NCI-H446 (cell line): ENCODE data around the gene TSC22D3.

Source experiments
- DNase-seq, 2 experiments: peaks; one replicate each; lab custom pipeline; 2025; lab: John Stamatoyannopoulos, UW

TSC22D3 gene

DNA sequence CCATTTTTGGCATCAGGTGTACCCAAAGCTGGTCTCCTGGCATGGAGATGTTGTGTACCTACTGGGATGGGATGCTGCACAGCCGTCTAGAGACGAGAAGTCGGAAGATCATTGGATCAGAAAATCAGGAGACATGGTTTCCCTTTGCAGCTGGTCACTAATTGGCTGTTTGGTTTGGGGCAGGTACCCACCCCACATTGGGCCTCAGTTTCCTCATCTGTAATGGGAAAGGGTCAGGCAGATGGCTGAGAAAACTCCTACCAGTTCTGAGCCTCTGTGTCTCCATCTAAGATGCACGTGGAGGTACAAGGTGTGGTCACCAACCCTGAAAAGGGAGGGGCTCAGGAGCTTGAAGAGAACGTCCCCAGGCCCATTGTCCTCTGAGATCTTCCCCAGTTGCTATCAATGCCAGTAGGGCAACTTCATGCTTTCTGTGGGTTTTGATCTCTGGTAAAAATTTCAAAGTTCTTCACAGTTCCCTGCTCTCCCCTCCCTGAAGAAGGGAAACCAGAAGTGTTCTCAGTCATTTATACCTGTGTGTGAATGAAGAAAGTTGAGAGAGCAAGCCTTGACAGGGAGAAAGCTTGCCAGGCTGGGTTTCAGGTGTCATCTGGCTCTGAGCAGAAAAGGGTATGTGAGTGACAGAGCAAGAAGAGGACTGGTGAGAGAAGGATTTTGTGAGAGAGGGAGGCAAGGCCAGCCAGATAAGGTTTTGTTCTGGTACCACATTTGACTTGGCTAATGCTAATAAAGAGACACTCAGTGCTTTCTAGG, 15.1 kb downstream of the TSC22D3 start:
- DNase-seq: no peak

DNA sequence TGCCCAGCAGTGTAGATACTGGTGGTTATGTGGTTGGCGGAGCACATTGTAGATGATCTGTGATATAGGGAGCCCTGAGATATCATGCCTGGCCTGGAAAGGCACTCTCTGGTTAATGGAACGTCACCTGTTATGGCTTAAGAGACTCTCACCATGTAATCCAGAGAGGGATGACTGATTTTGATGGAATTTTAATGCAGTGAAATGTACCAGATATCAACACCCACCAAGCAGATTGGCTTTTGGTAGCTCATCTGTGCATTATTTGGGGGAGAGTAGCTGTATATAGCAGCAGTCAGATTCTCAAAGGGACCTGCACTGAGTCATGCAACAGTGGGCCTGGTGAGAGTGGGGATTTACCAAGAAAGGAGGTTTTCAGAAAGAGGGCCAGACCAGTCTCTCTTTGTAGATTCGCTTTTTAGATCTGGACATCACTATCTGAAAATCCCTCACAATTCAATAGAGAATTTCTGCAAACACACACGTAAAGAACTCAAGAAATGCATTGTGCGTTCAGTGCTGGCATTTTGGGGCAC, 17.3 kb downstream of the TSC22D3 start:
- DNase-seq: no peak

DNA sequence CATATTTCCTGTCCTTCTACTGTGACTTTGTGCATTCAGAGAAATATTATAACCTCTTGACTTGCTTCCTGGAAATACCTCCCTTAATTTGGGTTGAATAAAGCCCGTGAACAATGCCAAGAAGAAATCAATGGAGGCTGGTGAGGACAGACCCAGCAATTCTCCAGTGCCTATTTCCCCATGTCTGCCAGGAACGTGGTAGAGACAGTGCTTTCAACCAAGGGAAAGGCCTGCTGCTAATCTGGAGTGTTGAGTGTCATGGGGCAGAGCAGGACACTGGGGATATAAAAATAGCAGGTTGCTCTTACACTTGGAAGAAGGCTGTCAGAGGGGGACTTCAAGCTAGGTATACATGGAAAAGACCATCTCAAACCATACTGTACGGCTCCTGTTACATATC, 19.9 kb downstream of the TSC22D3 start:
- no peak for DNase-seq

DNA sequence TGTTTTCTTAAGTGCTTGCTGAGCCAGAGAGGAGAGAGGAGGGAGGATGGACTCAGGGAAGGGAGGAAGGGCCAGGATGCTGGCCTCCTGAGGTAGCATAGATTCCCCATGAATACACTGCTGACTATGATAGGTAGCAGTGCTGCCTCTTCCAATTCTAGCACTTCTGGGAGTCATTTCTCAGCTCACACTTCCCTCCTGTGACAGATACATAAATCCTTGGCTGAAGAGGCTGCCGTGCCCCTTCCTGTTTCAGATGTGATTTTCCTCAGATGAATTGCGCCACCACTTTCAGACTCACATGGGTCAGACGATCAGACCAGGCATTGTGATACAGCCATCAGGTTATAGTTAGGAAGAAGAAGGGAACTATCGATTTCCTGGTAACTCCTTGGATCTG, 22.4 kb downstream of the TSC22D3 start:
- DNase-seq: no peak

DNA sequence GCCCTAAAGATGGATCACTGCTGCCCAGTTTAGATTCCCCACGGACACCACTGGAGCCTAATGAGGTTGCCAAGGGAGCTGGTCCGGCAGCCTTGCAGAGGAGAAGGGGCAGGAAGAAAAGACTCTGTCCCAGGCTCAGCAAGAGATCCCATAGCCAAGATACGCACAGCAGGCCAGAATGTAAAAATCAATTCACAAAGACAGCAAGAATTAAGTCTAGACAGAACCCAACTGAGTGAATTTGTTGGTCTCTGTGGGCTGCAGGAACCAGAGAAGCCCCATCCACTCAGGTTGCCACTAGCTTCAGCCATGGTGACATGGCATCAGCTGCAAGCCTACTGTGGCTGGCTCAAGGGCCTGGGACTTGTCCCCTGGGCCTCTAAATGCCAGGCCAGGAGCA, 22.9 kb downstream of the TSC22D3 start:
- no peak for DNase-seq

DNA sequence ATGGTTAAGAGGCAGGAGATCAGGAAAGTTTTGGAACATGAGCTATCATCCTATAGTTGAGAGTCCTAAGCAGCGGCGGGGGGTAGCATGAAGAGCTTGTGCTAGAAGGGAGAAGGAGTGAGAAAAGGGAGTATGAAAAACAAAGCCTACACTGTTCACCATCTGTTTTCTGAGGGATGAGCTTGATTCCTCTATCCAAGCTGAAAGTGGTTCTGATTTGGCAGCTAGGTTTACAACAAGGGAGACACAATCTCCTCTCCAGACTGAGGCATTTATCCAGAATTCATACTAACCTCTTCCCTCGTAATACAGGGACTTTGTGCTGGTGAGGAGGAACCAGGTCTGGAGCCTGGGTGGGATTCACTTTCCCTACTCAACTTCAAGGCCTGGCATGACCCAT, 23.5 kb downstream of the TSC22D3 start:
- DNase-seq: no peak

DNA sequence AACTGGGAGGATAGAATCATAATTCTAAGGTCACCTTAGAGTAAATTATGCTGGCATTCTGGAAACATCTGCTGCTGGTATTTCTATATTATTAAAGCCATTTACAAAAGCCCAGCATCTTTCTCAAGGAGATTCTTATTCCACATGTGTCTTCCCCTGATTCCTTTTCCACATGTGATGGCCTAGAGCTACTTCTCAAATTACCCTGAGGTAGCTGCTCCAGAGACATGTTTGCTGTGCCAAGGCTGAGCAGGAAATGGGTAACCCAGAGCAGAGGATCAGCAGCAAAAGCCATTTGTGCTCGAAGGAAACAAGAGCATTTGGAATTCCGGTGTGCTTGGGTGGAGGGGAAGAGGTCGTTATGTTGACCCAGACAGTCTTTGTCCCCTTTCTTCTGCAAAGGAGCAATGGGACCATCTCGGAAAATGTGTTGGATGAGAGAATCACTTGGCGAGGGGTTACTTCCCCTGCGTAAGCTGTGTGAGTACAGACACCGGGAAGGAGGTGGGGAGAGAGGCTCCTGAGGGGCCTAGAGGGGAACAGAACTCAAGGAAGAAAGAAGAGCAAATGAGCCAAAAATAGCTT, 24.6 kb downstream of the TSC22D3 start:
- DNase-seq: no peak

DNA sequence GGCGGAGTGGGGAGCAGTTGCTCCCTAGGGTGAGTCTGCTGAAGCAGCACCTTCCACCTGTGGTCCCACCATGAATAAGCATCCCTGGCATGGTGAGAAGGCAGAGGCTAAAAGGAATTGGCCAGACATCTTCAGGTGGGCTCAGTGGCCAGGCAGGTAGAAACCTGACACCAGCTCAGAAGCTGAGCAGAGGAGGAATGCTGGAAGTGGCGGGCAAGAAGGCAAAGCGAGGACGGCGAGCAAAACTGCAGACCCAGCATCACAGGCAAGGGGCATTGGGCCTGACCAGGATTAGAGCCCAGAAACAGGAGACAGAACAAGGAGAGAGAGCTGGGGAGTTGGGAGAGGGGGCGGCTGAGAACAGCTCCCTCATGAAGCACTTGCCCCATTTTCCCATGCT, 25.3 kb downstream of the TSC22D3 start:
- no peak for DNase-seq

DNA sequence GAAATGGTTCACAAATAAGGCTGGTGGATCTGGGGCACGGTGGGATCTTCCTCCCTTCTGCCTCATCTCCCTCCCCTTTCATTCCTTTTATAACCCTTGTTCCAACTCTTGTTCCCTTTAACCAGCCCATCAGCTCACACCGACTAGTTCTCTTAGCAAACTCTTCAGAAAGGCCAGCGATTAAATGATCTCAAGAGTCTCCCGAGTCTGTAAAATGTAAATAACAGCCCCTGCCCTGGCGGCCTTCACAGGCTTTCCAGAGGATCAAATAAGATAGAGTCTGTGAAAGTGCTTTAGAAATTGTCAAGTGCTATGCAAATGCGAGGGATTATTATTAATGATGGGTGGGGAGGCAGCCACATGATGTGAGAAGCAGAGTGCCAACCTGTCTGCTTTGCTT, 27.1 kb downstream of the TSC22D3 start:
- DNase-seq: no peak

DNA sequence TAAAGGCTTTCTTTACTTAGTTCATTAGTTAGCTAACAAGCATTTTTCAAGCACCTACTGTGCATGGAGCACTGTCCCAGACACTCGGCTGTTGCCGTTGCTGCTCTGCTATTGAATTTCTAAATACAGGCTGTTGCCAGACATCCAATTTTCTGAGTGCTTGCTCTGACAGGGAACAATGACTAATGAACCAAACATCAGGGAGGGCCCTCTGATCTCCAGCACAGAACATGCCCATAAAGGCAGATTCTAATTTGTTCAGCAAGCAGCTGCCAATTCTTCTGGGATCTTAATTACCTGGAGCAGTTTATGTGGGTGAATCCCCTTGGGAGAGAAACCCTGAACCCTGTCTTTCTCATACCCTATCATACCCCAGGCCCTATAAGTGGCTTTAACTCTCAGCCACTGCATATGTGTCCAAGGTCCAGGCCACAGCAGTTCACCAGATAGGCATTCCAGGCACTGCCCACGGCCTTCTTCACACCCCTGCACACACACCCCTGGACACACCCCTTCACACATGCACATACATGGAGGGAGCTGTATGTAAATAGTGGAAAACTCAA, 27.9 kb downstream of the TSC22D3 start:
- DNase-seq: peak; percentile 22 to 74

DNA sequence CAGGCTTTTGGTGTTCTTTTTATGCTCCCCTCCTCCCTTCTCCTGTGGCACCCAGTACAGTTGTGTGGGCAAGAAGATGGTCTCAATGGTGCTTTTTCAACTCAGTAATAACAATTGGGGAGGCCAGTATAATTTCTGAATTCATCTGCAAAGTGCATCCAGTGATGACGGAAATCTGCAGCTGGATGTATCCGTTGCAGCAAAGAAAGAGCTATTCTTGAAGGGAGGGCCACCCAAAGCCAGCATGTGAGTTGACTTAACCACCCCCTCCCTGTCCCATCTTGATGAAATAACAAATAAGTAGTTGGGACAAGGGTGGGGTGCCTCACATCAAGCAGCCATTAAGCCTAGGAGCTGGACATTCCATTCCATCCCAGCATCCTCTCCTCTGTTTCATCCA, 30.7 kb downstream of the TSC22D3 start:
- DNase-seq: no peak

DNA sequence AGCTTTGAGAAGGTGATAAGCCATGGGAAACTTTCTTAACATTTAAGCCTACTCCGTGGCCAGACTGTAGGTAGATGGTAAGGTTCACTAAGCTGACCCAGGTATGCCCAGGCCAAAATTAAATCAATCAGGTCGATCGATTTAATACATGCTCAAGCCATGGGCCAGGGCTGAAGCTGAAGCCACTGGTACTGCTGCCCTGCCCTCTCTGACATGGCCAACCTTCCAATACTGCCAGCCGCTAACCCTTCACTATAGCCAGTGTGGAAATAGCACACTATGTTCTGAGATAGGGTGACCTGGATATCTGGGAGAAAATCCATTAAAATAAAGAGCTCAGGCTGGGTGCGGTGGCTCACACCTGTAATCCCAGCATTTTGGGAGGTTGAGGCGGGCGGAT, 31.6 kb downstream of the TSC22D3 start:
- no peak for DNase-seq

DNA sequence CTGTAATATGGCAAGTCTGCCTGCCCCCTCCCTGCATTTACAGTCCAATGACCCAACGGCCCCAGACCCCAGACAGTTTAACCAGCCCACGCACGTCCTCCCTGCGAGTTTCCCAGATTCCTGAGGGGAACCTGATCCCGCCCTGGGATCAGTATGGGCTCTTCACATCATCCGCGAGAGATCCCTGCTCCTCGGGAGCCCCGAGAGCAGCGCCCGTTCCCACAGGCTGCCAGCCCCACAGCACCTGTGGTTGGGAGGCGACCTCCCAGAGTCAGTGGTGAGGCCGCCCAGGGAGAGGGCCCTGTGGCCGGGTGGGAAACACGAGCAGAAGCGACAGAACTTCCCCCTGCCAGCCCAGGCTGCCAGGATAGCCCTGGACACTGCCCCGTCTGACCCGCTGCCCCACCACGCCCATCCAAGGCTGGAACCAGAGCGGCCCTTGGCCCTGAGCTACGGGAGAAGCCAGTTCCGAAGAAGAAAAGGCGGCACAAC, 32.8 kb downstream of the TSC22D3 start:
- DNase-seq: no peak

DNA sequence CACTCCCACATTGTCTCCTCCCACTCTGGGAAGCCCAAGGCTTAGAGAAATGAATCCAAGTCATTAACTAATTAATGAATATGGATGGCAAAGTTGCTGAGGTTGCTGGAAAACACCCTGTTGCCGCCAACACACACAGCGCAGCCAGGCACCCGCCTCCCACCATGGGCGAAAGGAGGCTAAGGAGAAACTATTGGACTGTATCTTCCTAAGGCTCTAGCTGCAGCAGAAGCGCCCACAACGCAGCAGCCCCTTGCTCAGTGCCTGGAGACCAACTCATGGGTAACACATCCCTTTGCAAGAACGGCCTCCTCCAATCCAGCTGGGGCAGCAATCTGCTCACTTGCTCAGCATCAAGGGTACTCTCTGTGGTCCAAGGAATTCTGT, 34.2 kb downstream of the TSC22D3 start:
- peak in 1 of 2 experiments; percentile 42 for DNase-seq

DNA sequence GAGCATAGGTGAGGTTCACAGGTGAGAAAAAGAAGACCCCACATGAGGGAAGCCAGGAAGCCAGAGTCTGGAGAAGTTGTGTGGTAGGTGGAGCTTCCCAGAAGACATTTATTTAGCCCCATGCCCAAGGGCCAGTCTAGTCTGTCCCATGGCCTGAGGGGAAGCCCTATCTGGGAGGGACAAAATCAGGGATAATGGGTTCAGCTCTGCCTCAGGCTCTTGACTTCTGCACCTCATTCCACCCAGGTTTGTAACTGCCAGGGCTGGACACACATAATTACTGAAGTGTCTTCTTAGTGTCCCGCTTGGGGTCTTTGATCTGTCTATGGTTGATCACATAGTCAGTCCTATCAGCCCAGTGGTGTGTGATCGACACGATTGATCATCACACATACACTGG, 36.0 kb downstream of the TSC22D3 start:
- no peak for DNase-seq

DNA sequence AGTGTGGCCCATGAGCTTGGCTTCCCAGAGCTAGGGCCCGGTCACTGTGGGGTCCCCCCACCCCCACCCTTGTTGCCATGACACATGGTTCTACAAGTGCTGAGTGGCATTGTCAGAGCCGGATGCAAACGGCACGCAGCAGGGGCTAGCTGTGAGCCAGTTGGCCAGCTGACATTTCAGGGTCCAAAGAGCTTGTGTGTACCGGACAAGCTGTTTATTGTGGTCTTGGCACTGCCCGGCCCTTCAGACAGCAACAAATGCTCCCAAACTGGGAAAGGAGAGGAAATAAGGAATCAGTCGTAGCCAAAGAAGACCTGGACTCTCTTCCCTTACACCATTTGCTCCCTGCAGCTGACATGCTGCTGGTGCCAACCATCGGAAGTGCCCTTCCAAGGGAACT, 36.8 kb downstream of the TSC22D3 start:
- DNase-seq: peak in 1 of 2 experiments; percentile 61

DNA sequence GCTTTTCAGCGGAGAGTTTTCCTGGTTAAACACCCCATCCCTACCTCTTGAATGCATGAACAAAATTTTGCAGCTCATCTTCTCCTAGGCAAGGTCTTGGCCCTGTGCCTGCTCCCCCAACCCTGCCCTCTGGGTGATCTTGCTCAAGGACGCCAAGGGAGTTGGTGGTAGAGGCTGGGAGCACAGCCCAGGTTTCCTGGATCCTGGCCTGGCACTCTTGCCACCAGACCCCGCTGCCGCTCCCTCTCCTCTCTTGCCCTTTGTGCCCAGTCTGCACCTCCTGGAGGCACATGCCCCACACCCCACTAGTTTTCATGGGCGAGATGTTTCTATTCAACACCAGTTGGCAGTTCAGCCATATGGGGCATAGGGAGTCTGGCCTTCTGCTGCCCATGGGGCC, 37.3 kb downstream of the TSC22D3 start:
- peak; percentile 31 to 67 for DNase-seq

DNA sequence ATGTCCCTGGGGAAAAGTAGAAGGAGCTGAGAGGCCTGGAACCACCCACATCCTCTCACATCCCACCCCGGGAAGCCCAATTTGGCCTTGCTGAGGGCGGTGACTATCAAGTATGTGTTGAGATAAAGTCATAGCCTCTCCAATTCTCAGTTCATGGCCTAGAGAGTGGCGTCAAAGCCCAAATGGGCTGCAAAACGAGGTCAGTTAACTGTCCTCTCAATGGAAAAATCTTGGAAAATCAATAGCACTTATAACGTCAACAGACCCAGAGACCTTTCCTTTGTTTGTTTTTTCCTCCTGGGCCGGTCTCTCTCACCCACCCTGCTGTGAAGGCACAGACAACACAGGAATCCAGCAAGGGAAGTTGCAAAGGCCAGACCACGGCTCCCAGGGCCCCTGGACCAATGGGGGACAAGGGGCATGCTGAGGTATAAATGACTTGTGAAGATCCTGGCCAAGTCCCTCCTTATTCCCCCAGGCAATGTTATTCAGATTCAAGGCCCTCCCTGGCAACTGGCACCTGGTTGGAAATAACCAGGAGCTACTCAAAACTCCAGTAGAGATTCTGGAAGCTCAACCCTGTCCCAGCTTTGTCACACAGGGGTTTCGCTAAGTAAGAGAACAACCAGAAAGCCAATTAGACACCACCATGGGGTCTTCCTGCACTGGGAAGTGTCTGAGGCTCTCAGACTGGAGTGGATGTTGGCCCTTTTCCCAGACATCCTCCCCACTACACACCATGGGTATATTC, 38.6 kb downstream of the TSC22D3 start:
- peak in 1 of 2 experiments; percentile 45 for DNase-seq

DNA sequence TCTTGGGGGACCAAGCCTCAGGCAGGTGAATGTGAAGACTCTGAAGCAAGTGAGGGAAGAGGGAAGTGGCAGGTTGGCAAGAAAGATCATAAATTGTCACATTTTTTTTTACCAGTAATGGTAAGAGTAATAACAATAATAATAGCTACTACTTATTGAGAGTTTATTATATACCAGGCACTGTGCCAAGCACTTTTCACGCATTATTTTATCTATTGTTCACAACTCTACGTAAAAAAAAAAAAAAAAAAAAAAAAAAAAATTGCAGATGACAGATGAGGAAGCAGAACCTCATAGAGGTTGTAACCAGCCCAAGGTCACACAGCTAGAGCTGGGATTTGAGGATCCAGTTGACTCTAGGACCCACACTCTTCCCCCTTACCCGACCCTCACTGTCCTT, 40.9 kb downstream of the TSC22D3 start:
- no peak for DNase-seq

DNA sequence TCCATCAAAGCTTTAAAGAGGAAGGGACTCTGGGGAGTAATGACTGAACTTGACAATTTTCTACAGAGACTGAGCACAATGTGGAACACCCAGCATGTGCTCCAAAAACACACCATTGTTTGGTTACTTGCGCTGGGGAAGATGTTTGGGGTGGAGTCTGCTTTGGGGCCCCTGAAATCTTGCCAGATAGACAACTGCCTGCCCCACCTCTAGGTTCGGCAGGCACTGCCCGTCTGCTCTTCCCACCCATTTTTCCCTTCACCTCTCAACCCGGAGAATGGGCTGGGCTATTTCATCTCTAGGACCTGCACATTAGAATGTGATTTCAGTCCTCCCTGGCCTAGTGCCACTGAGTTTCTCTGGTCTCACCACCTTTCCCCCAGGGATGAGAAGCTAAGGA, 41.9 kb downstream of the TSC22D3 start:
- no peak for DNase-seq

DNA sequence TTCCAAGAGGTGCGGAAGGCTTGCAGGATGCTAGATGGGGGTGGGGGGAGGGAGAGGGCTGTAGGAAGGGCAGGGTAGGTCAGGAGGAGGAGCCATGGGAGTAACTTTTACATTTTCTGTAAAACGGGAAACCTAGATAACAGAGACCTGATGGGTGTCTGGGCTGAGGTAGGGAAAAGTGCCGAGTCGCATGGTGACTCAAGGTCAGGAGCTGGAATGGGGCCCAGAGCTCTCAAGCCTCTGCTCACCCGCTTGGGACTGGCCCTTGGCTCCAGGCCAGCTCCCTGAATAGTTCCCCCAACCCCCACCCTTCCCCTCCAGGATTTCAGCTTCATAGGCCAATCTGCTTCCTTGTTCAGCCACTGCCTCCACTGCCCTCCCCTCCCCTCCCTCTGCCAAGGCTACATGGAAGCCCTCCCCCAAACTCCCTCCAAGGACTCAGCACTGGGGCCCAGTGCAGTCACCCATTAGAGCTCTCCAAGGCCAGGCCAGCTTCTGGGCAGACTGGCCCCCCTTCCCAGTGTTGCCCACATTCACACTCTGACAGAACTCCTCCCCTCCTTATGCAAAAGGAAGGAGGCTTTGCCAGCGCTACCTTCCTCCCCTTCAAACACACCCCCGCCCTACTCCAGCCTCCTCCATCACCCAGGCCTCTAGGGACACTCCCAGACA, 43.6 kb downstream of the TSC22D3 start:
- peak in 1 of 2 experiments; percentile 40 for DNase-seq
